TTC549 (cell line): ENCODE results near the gene IGF2BP1.
"Not testable (repeated sequence)": the region's sequence is repeated elsewhere in the genome, so short reads cannot be mapped to it uniquely, and the experiment has no call there.

Experiments used
- FAIRE-seq: peaks from 2 replicates; lab custom pipeline; 2012; peaks lifted over from hg19 to GRCh38; lab: Jason Lieb, UNC

The IGF2BP1 gene

GRCh38 chr17:49100601-49101000 lies 103.4 kb downstream of the IGF2BP1 start:
- no peak for FAIRE-seq

GRCh38 chr17:49101054-49101534 lies 103.9 kb downstream of the IGF2BP1 start:
- no peak for FAIRE-seq

GRCh38 chr17:49103360-49103759 lies 106.2 kb downstream of the IGF2BP1 start:
- FAIRE-seq, result not testable (repeated sequence)

- FAIRE-seq, result no peak
These were observed 107.4 kb downstream of the IGF2BP1 start for GRCh38 chr17:49104511-49105074.
